Measurements from ENCODE around the gene C2CD4D.
A peak's percentile ranks its signal among the peaks of the same experiment; 100 is the strongest.

C2CD4D gene

DNA sequence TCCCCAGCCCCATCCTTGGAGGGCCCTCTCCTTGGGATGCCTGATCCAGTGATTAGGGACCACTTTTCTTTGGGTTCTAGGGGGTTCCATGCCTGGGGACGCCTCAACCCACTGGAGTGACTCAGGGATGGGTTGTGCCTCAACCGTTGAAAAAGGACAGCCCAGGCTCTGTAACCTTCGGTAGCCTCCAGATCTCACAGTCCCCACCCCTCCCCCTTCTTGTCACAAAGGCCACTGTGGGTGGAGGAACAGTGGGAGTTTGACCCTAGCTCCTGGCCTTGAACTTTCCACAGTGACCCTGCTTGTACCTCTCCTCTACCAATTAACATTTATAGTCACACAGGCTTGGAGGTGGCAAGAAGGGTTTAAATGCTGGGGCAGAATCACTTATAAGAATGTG lies 5.4 kb downstream of the C2CD4D start:
- DNase-seq (ENCODE audit: low read depth) = no peak

DNA sequence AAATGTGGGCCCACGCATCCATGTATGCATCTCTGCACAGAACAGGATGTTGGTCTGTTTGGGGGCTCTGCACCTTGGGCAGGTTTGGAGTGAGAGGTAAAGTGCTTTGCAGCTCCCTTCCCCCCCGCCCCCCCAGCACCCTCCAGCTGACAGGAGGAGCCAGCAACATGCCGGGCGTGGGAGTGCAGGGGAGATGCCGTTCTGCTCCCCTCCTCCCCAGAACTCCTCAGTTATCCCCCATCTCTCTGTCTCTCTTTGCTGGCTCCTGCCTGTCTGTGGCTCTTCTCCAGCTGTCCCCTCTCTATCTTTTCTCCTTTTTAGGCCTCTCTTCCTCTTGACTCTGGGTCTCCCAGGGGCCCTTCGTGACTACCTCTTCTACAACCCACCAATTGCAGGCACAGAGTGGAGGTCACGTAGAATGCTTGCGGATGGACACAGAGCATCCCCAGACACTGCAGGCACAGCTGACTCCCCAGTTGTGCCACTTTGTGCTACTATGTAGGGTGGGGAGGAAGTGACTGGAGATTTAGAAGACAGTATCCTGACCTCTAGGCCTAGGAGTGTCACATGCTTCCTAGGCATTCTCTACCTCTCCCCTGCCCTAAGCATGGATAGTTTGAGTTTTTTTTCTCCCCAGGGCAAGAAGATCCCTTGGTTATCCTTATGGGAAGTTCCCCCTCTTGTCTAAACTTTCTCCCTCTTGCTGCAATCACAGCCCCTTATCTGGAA lies 6.3 kb downstream of the C2CD4D start:
- no peak for DNase-seq (ENCODE audit: low read depth)

DNA sequence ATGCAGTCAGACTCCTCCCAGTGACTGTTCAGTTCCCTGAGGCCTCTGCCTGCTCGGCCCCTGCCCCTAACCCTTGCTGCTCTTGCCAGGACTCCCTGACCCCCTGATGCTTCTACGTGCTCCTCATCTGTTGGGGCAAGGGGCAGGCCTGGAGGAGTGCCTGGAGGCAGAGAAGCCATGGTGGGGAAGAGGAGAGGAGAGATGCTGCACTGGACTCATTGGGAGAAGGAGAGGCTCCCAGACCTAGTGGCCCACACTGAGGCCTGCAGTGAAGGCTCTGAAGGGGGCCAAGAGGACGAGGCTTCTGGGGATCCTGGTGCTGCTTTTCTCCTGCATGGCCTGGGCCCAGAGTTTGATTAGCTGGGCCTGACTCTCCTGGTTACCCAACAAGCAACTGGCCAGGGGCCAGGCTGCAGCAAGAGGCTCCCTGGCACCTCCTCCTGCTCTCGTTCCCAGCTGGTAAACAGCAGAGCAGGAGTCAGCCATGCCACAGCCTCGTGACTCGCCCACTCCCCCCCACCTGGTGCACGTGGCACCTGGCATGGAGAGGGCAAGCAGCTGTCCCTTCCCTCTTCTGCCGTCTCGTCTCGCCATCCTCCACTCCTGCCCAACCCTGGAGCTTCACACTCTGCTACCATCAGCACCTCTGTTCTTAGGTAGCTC lies 7.2 kb downstream of the C2CD4D start:
- no peak for DNase-seq (ENCODE audit: low read depth)

DNA sequence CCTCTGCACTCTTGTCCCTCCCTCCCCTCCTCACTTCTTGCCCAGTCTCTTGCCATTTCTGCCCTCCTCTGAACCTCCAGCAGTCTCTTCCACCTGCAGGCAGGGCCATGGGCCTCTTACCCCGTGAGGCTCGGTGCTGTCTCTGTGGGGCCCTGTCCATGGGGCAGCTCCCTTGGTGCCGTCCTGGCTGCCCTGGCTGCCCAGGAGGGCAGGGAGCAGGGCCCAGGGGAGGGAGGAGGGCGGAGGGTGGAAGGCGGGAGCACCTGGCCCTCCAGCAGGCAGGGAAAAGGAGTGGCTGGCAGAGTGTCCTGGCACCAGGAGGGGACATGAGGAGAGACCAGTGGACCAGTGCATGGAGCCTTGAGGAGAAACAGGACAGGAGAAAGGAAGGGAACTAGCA lies 8.0 kb downstream of the C2CD4D start, which contains the start of gene RORC:
RORC (minus strand) TSS at position 198 of the 400 bp plus-strand sequence; CDS start at position 160, 38 bp downstream.
- DNase-seq (ENCODE audit: low read depth) = no peak

DNA sequence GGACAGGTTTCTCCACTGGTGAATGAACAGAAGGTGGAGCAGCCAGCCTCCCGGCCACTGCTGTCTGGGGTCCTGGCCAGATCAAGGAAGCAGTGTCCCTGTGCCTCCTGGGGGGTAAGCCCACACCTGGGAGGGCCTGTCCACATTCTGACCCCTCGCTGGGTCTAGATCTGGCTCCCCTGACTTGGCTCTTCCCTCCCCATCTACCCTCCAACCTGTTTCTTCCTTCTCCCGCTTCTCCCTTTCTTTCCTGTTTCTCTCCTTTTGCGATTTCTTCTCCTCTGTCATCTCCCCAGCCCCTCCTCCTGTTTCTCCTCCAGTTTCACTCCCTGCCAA lies 8.4 kb downstream of the C2CD4D start:
- no peak for DNase-seq (ENCODE audit: low read depth)

DNA sequence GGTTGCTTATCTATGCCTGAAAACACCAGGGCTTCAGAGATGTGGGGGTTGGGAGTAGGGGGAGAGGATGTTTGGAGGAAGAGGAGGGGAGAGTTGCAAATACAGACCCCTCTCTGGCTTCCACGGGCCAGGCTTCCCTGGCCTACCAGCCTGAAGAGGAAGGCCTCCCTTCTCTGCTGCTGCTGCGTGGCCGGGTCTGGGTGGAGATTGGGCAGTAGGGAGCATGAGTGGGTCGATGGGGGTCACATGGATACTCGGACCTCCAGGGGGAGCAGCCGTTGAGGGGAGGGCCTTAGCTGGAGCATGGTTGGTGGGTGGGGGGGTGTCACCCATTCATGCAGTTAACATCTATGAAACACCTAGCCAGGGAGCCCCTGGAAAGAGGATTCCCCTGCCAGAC lies 9.6 kb downstream of the C2CD4D start:
- no peak for DNase-seq (ENCODE audit: low read depth)

GRCh38 chr1:151829352-151830046 lies 10.1 kb downstream of the C2CD4D start:
- no peak for DNase-seq (ENCODE audit: low read depth)

DNA sequence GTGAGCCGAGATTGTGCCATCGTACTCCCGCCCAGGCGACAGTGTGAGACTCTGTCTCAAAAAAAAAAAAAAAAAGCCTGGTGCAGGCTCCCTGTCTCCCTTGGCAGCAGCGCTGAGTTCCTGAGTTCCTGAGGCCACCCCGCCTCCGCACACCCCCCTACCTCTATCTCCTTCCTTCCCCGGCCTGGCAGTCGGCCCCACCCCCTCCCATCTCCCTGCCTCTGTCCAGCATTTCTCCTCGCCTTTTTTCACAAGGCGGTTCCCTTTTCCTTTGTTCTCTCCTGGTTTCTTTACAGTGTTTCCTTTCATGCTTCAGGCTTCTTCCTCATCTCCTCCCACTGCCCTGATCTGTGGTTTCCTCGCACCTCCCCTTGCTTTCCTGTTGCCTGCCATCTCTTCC lies 10.7 kb downstream of the C2CD4D start:
- DNase-seq (ENCODE audit: low read depth) = no peak

DNA sequence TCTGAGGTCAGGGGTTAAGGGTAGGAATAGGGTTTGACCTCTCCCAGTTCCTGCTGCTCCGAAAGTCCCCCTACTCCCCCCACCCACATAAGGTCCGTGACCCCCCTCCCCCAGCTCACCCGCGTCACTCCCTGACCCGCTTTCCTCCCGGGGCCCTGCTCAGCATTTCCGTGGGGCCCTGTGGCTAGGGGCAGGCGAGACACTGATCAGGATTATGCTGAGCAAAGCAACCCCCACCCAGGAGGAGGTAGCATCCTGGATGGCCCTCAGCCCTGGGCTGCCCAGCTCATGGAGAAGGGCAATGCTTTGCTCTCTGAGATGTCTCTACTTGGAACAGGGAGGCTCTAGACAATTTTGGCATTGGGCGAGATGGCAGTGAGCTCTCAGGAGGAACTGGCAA lies 11.8 kb downstream of the C2CD4D start:
- no peak for DNase-seq (ENCODE audit: low read depth)

DNA sequence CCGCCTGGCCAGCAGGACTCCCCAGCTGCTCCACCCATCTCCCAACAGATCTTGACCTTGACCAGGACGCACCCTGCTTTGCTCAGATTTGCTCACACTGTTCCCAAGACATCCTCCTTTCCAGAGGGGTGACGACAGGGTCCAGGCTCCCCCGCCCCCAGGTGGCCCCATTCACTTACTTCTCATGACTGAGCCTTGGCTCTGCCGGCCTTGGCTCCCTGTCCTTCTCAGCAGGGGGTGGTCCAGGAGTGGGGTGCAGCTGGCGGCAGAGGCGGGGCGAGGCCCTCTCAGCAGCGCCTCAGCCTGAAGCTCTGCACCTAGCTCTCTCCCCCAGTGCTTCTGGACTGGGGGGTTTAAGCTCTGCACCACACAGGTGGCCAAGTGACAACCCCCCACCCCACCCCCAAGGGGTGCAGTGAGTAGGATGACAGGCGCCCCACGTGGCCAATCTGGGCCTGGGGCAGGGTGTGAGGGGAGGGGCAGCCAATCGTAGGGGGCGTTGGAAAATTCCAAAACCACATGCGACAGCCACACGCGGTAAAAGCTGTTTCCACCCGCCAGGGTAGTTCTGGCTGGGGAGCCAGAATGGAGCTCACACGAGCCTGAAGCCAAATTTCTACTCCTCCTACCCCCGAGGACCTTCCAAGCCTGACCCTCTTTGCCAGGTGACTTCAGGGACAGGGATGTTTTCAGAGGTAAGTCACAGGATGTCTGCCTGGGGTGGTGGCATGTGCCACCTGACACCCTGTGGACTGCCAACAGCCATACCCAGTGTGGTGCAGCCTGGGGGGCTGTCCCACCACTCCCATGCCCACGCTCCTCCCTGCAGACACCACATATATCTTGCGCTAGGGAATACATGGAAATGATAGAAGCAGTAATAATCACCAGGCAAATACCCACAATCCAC lies 13.6 kb downstream of the C2CD4D start:
- peak; percentile 50 for DNase-seq (ENCODE audit: low read depth)

GRCh38 chr1:151825204-151825603 lies 14.4 kb downstream of the C2CD4D start:
- DNase-seq (ENCODE audit: low read depth) = no peak

GRCh38 chr1:151823175-151823574 lies 16.4 kb downstream of the C2CD4D start:
- no peak for DNase-seq (ENCODE audit: low read depth)

DNA sequence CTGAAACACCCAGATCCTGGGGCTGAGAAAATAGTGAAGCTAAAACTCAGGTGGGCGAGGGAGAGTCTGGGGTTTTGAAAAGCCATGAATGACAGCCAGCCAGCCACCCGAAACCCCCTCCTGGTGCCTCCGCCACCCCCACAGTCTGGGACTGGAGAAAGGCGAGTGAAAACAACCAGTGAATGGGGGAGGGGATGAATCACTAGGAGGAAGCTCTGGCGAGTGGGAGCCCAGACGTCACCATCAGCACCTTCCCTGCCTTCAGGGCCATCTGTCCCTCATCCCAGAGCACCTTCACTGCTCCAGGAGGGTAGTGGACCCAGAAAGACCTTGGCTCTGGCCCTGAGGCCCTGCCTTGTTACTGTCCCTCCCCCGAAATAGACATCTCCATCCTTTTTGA lies 17.2 kb downstream of the C2CD4D start:
- DNase-seq (ENCODE audit: low read depth) = peak; percentile 35

GRCh38 chr1:151820940-151821339 lies 18.7 kb downstream of the C2CD4D start:
- peak; percentile 40 for DNase-seq (ENCODE audit: low read depth)

DNA sequence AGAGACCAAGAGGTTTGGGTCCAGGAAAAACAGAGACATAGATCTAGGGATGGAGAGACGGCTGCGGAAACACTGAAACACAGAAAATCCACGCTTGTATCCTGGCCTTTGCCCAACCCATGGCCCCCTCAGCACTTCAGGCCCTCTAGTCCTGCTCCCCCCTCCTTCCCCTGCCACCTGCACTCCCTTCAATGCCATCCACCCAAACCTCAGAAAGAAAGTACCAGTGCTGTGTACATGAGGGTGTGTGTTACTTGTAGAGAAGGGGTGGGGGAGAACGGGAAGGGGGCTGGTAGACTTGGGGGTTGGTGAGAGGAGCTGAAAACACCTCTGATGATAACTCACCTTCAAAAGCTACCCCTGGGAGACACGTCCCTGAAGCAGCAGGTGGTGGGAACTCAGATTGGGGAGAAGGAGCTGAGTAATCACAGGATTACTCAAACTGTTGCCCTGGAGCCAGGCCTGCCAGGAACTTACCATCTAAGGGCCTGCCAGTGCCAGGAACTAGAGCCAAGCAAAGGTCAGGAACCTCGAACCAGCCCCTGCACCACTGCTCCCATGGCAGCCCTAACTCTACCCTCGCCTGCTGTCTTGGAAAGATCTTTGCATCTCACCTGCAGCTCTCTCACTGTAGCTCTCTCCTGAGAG lies 19.5 kb downstream of the C2CD4D start:
- no peak for DNase-seq (ENCODE audit: low read depth)

DNA sequence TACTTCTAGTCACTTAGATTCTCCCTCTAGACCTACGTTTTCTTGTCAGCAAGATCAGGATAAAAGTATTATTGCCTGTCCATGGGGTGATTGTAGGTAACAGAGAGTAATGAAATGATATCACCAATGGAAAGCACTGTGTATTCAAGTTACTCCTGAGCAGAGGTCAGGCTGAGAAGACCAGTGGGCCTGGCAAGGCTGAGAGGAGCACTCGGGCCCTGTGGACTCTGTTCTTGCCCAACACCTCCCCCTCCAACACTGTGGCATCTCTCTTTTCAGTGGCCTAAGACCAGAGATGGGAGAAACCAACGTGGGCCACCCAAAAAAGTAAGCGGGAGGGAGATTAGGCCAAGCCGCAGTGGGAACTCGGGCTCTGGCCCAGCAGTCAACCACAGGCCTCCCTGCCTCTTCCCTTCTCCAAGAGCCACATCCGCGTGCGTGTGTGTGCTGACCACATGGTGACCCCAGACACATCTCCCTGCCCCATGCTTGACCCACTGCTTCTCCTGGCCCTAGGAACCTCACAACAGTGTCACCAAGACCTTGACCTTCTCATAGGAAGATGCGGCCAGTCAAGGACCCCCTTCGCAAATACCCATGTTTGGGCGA lies 20.3 kb downstream of the C2CD4D start:
- no peak for DNase-seq (ENCODE audit: low read depth)

DNA sequence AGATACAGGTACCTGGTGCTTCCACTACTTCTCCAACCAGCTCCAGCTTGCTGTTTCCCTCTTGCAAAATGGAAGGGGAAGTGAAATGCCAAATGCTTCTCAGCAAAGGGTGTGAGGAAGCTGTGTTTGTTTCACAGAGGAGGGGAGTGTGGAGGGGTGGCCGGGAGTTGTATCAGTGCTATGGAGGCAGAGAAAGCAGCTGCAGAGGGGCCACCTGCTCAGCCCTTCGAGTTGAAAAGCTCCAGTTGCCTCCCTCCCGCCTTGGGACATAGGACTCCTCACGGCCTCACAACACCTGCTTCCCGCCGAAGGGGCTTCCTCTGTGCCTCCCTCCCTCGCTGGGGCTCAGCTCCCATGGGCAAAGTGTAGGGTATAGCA lies 22.3 kb downstream of the C2CD4D start:
- no peak for DNase-seq (ENCODE audit: low read depth)

- DNase-seq (ENCODE audit: low read depth) = no peak
Measured at GRCh38 chr1:151816548-151817352, 22.9 kb downstream of the C2CD4D start.

GRCh38 chr1:151815716-151816327 lies 23.8 kb downstream of the C2CD4D start:
- peak; percentile 52 for DNase-seq (ENCODE audit: low read depth)

GRCh38 chr1:151814971-151815545 lies 24.6 kb downstream of the C2CD4D start:
- no peak for DNase-seq (ENCODE audit: low read depth)
